Measurements from ENCODE around the gene POLR1F.

Gene POLR1F

DNA sequence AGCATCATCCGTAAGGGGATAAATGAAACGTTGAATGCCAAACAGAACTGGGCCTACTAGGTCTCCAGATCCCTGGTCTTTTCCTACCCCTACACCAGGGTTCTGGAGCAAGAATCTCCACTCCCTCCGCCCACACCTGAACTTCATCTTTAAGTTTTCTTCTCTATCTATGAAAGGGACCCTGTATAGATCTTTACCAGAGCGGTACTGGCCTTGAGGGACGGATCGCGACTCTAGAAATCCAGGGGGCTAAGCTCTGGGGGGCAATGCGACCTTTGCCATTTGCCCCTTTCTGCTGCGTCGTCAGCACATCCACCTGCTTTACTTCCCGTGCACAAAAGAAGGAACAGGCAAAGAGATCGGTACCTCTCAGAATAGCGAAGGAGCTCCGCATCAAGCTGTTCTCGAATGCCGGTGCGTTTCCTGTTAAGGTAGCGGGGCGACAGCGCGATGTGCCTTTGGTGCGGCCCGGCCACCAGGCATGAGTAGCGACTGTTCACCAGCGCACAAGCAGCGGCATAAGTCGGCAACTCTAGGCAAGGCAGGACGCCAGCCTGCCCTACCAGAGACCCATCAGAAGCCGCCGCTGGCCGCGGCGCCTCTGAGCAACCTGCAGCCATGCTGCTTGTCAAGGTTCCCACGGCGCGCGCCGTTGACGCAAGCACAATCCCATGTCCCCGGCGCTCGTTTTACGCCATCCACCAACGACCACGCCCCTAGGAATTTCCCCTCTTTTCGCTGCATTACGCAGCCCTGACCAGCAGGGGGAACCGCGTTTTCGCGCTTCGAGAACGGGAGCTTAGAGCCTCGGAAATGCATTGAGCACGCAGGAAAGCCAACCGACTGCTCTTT, at the start of gene POLR1F:
Gene POLR1F (minus strand): TSS at position 641 of the 852 bp plus-strand sequence. CDS start 21 bp downstream, at position 620.
- no peak for TF ChIP-seq CEBPB (IDR thresholded peaks at IDR 0.05)
- TF ChIP-seq CREB1 (IDR thresholded peaks at IDR 0.05; ENCODE audit: low read depth), result peak; percentile 98
- no peak for TF ChIP-seq EGR1 (IDR thresholded peaks at IDR 0.05)
- peak; percentile 91 for TF ChIP-seq YY1 (IDR thresholded peaks at IDR 0.05; ENCODE audit: low read depth)
- TF ChIP-seq TAF1 (IDR thresholded peaks at IDR 0.05; ENCODE audit: low read depth), result peak; percentile 83
- TF ChIP-seq TCF12 (IDR thresholded peaks at IDR 0.05; ENCODE audit: low read depth), result peak; percentile 69
- TF ChIP-seq TEAD4 (IDR thresholded peaks at IDR 0.05), result peak; percentile 64; the same call in 1 of the 2 replicates
- no peak for TF ChIP-seq NFIC (IDR thresholded peaks at IDR 0.05)
- TF ChIP-seq FOXM1 (IDR thresholded peaks at IDR 0.05; ENCODE audit: borderline replicate concordance, low read depth), result no peak
- peak; percentile 77 for TF ChIP-seq RAD21 (IDR thresholded peaks at IDR 0.05; ENCODE audit: low read depth)
- TF ChIP-seq ZBTB7A (IDR thresholded peaks at IDR 0.05; ENCODE audit: low read depth), result no peak
- TF ChIP-seq EP300 (IDR thresholded peaks at IDR 0.05; ENCODE audit: borderline replicate concordance), result no peak
- peak; percentile 96 for TF ChIP-seq MAX (IDR thresholded peaks at IDR 0.05)

DNA sequence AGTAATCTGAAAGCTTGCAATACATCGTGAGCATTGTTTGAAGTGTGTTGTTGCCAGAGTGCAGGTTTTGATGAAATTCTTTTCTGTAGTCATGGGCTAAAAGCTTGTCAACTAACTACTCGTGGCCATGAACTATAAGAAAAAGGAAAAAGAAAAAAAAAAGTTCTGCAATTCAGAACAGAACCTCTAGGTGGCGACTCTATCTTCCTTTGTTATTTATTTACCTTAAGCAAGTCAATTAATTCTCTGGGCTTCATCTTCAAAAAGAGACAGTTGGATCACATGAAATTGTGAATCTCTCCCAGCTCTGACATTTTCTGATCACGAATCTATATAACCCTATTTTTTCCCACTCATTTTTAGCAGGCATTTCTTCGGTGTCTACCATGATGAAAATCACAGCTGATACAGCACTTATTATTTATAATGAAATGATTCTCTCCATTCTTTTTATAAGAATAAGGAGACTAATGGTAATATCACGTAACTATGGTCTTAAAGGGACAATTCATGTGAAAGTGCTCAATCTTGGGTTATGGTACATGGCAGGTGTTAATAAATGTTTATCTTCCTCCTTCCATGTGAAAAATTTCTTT, 45.8 kb upstream of the POLR1F start:
- peak; percentile 70 for TF ChIP-seq RAD21 (IDR thresholded peaks at IDR 0.05; ENCODE audit: low read depth)
- no peak for TF ChIP-seq TCF12 (IDR thresholded peaks at IDR 0.05; ENCODE audit: low read depth)
- TF ChIP-seq, protein P1, sequence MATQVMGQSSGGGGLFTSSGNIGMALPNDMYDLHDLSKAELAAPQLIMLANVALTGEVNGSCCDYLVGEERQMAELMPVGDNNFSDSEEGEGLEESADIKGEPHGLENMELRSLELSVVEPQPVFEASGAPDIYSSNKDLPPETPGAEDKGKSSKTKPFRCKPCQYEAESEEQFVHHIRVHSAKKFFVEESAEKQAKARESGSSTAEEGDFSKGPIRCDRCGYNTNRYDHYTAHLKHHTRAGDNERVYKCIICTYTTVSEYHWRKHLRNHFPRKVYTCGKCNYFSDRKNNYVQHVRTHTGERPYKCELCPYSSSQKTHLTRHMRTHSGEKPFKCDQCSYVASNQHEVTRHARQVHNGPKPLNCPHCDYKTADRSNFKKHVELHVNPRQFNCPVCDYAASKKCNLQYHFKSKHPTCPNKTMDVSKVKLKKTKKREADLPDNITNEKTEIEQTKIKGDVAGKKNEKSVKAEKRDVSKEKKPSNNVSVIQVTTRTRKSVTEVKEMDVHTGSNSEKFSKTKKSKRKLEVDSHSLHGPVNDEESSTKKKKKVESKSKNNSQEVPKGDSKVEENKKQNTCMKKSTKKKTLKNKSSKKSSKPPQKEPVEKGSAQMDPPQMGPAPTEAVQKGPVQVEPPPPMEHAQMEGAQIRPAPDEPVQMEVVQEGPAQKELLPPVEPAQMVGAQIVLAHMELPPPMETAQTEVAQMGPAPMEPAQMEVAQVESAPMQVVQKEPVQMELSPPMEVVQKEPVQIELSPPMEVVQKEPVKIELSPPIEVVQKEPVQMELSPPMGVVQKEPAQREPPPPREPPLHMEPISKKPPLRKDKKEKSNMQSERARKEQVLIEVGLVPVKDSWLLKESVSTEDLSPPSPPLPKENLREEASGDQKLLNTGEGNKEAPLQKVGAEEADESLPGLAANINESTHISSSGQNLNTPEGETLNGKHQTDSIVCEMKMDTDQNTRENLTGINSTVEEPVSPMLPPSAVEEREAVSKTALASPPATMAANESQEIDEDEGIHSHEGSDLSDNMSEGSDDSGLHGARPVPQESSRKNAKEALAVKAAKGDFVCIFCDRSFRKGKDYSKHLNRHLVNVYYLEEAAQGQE (IDR thresholded peaks at IDR 0.05; ENCODE audit: low read depth), result no peak

GRCh38 chr7:19752020-19752419, 43.2 kb upstream of the POLR1F start:
- TF ChIP-seq RAD21 (IDR thresholded peaks at IDR 0.05; ENCODE audit: low read depth) (no peak), NFIC (IDR thresholded peaks at IDR 0.05) (no peak), CREB1 (IDR thresholded peaks at IDR 0.05; ENCODE audit: low read depth) (no peak), YY1 (IDR thresholded peaks at IDR 0.05; ENCODE audit: low read depth) (no peak), ZBTB7A (IDR thresholded peaks at IDR 0.05; ENCODE audit: low read depth) (no peak), TCF12 (IDR thresholded peaks at IDR 0.05; ENCODE audit: low read depth) (no peak), MAX (IDR thresholded peaks at IDR 0.05) (no peak), USF1 (IDR thresholded peaks at IDR 0.05) (no peak), EP300 (IDR thresholded peaks at IDR 0.05; ENCODE audit: borderline replicate concordance) (no peak), EGR1 (IDR thresholded peaks at IDR 0.05) (no peak), TEAD4 (IDR thresholded peaks at IDR 0.05) (no peak), CEBPB (IDR thresholded peaks at IDR 0.05) (no peak), FOXM1 (IDR thresholded peaks at IDR 0.05; ENCODE audit: borderline replicate concordance, low read depth) (no peak), TAF1 (IDR thresholded peaks at IDR 0.05; ENCODE audit: low read depth) (no peak)
- TF ChIP-seq, protein P1 (IDR thresholded peaks at IDR 0.05; ENCODE audit: low read depth), result no peak

DNA sequence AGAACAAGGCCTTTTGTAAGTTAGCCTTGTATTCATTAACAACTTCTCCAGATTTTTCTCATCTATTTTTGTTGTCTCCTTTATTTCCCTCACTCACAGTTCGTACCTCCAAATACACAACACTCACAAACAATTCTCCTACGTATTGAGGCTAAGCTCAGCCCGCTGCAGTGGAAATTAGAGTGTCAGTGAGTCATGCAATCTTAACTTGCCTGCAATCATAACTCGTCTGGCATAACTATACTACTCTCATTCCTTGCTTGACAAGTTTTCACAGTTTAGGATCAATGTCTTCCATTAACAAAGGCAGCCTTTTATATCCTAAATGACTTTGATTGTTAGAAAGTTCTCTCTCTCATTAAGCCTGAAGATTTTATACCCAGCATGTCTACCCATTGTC, 40.8 kb upstream of the POLR1F start:
- TF ChIP-seq TEAD4 (IDR thresholded peaks at IDR 0.05), result 0 out of 2 replicates have a peak, but pooled peaks have one; percentile 31
- no peak for TF ChIP-seq ZBTB7A (IDR thresholded peaks at IDR 0.05; ENCODE audit: low read depth)
- 0 out of 2 replicates have a peak, but pooled peaks have one; percentile 12 for TF ChIP-seq NFIC (IDR thresholded peaks at IDR 0.05)
- peak; percentile 58; the same call in 1 of the 2 replicates for TF ChIP-seq EP300 (IDR thresholded peaks at IDR 0.05; ENCODE audit: borderline replicate concordance)

DNA sequence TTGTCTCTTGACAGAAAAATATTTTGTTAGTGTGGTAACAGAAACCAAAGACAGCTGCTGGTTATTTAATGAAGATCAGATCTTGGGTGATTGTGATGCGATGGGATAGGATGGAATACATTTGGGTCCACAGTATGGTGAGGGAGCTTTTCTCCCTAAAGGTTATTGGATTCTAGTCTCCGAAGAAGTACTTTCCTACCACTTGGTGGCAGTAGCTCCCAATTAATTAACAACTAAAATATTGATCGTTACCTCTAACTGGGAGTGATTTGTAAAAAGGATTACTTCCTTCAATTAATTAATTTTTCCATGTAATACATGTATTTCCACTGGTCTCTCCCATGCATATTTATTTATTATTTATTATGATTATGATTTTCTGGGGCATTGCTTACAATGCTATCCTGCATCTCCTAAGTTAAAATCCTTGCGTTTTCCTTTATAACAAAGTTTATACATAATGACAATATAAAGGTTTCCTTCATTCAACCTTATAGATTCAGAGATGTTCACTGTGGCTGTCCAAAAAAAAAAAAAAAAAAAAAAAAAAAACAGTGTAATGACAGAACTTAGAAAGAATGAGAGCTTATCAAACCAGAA, 39.0 kb upstream of the POLR1F start:
- TF ChIP-seq YY1 (IDR thresholded peaks at IDR 0.05; ENCODE audit: low read depth) (no peak), RAD21 (IDR thresholded peaks at IDR 0.05; ENCODE audit: low read depth) (peak; percentile 73)

GRCh38 chr7:19744075-19744474, 35.2 kb upstream of the POLR1F start:
- TF ChIP-seq, protein P1 (IDR thresholded peaks at IDR 0.05; ENCODE audit: low read depth), result no peak
- TF ChIP-seq CREB1 (IDR thresholded peaks at IDR 0.05; ENCODE audit: low read depth), result no peak
- TF ChIP-seq TAF1 (IDR thresholded peaks at IDR 0.05; ENCODE audit: low read depth), result no peak
- TF ChIP-seq TCF12 (IDR thresholded peaks at IDR 0.05; ENCODE audit: low read depth), result no peak
- TF ChIP-seq CEBPB (IDR thresholded peaks at IDR 0.05), result no peak
- TF ChIP-seq YY1 (IDR thresholded peaks at IDR 0.05; ENCODE audit: low read depth), result no peak
- TF ChIP-seq ZBTB7A (IDR thresholded peaks at IDR 0.05; ENCODE audit: low read depth), result no peak
- no peak for TF ChIP-seq EP300 (IDR thresholded peaks at IDR 0.05; ENCODE audit: borderline replicate concordance)
- no peak for TF ChIP-seq FOXM1 (IDR thresholded peaks at IDR 0.05; ENCODE audit: borderline replicate concordance, low read depth)
- no peak for TF ChIP-seq MAX (IDR thresholded peaks at IDR 0.05)
- TF ChIP-seq RAD21 (IDR thresholded peaks at IDR 0.05; ENCODE audit: low read depth), result no peak
- TF ChIP-seq NFIC (IDR thresholded peaks at IDR 0.05), result no peak
- TF ChIP-seq TEAD4 (IDR thresholded peaks at IDR 0.05), result no peak
- TF ChIP-seq EGR1 (IDR thresholded peaks at IDR 0.05), result no peak
- no peak for TF ChIP-seq USF1 (IDR thresholded peaks at IDR 0.05)
